ENCODE results near the gene FOSL2.
A peak's percentile ranks its signal among the peaks of the same experiment; 100 is the strongest.

The FOSL2 gene

GRCh38 chr2:28401948-28402550 lies 9.4 kb downstream of the FOSL2 start:
- H3K79me2 ChIP-seq (ENCODE audit: insufficient read depth, low read length), result 0 out of 2 replicates have a peak, but pooled peaks cover 4% of the 10 kb centered on the region

GRCh38 chr2:28403370-28403956 lies 10.8 kb downstream of the FOSL2 start:
- peaks cover 19% of the 10 kb centered on the region for H3K4me1 ChIP-seq (ENCODE audit: insufficient read depth, low read length)
- DNase-seq, result peak; percentile 67
- H3K4me3 ChIP-seq (ENCODE audit: low read depth in 1 of 2, low read length in 2 of 2), result no peak overlapping the region
- H3K36me3 ChIP-seq (ENCODE audit: insufficient read depth, low read length), result peaks cover 24% of the 10 kb centered on the region
- H3K9ac ChIP-seq (ENCODE audit: low read depth, low read length), result no peak overlapping the region
- no peaks in the 10 kb centered on the region for H3K9me3 ChIP-seq (ENCODE audit: insufficient read depth, low read length, severe bottlenecking)
- ATAC-seq (ENCODE audit: insufficient read depth, low read depth), result peak; percentile 75
- 0 out of 2 replicates have a peak, but pooled peaks cover 4% of the 10 kb centered on the region for H3K79me2 ChIP-seq (ENCODE audit: insufficient read depth, low read length)
- H4K20me1 ChIP-seq (ENCODE audit: insufficient read depth, low read length), result 0 out of 2 replicates have a peak, but pooled peaks cover 13% of the 10 kb centered on the region
- no peak overlapping the region for H2AFZ ChIP-seq (ENCODE audit: low read depth, low read length)
- H3K27ac ChIP-seq (ENCODE audit: low read length), result peak overlapping the region; percentile 1; the same call in 1 of the 2 replicates
- TF ChIP-seq CTCF (IDR thresholded peaks at IDR 0.05; ENCODE audit: borderline replicate concordance, extremely low read depth, low read length, poor library complexity, severe bottlenecking) (no peak), EZH2 (IDR thresholded peaks at IDR 0.05; ENCODE audit: borderline replicate concordance, low read depth, low read length, severe bottlenecking) (no peak)
- H3K27me3 ChIP-seq (ENCODE audit: insufficient read depth, low read length, poor library complexity), result no peaks in the 10 kb centered on the region
- H3K4me2 ChIP-seq (ENCODE audit: insufficient read depth, low read length), result no peak overlapping the region

More at GRCh38 chr2:28401948-28402550, 9.4 kb downstream of the FOSL2 start:
- ATAC-seq (ENCODE audit: insufficient read depth, low read depth) (no peak), DNase-seq (no peak)
- Histone ChIP-seq H3K4me1 (ENCODE audit: insufficient read depth, low read length) (peaks cover 19% of the 10 kb centered on the region), H3K9me3 (ENCODE audit: insufficient read depth, low read length, severe bottlenecking) (no peaks in the 10 kb centered on the region), H3K4me2 (ENCODE audit: insufficient read depth, low read length) (no peak overlapping the region), H3K9ac (ENCODE audit: low read depth, low read length) (no peak overlapping the region), H2AFZ (ENCODE audit: low read depth, low read length) (no peak overlapping the region), H3K27ac (ENCODE audit: low read length) (no peak overlapping the region), H3K4me3 (ENCODE audit: low read depth in 1 of 2, low read length in 2 of 2) (no peak overlapping the region), H3K27me3 (ENCODE audit: insufficient read depth, low read length, poor library complexity) (no peaks in the 10 kb centered on the region), H4K20me1 (ENCODE audit: insufficient read depth, low read length) (0 out of 2 replicates have a peak, but pooled peaks cover 14% of the 10 kb centered on the region), H3K36me3 (ENCODE audit: insufficient read depth, low read length) (peaks cover 24% of the 10 kb centered on the region)
- no peak for TF ChIP-seq EZH2 (IDR thresholded peaks at IDR 0.05; ENCODE audit: borderline replicate concordance, low read depth, low read length, severe bottlenecking)
- TF ChIP-seq CTCF (IDR thresholded peaks at IDR 0.05; ENCODE audit: borderline replicate concordance, extremely low read depth, low read length, poor library complexity, severe bottlenecking), result no peak

GRCh38 chr2:28404086-28404485 lies 11.4 kb downstream of the FOSL2 start:
- Histone ChIP-seq H3K4me3 (ENCODE audit: low read depth in 1 of 2, low read length in 2 of 2) (no peak overlapping the region), H3K9me3 (ENCODE audit: insufficient read depth, low read length, severe bottlenecking) (no peaks in the 10 kb centered on the region), H3K27ac (ENCODE audit: low read length) (no peak overlapping the region), H3K4me2 (ENCODE audit: insufficient read depth, low read length) (no peak overlapping the region), H3K4me1 (ENCODE audit: insufficient read depth, low read length) (peaks cover 19% of the 10 kb centered on the region), H3K27me3 (ENCODE audit: insufficient read depth, low read length, poor library complexity) (no peaks in the 10 kb centered on the region), H3K79me2 (ENCODE audit: insufficient read depth, low read length) (0 out of 2 replicates have a peak, but pooled peaks cover 4% of the 10 kb centered on the region), H2AFZ (ENCODE audit: low read depth, low read length) (no peak overlapping the region), H3K9ac (ENCODE audit: low read depth, low read length) (no peak overlapping the region), H4K20me1 (ENCODE audit: insufficient read depth, low read length) (0 out of 2 replicates have a peak, but pooled peaks cover 10% of the 10 kb centered on the region), H3K36me3 (ENCODE audit: insufficient read depth, low read length) (peaks cover 24% of the 10 kb centered on the region)
- ATAC-seq (ENCODE audit: insufficient read depth, low read depth) (no peak), DNase-seq (no peak)
- TF ChIP-seq CTCF (IDR thresholded peaks at IDR 0.05; ENCODE audit: borderline replicate concordance, extremely low read depth, low read length, poor library complexity, severe bottlenecking) (no peak), EZH2 (IDR thresholded peaks at IDR 0.05; ENCODE audit: borderline replicate concordance, low read depth, low read length, severe bottlenecking) (no peak)
